ENCODE data around the gene CNN1. TPM values are rescaled to one million over a fixed set of nuclear protein-coding genes. Genes with fewer than 3 reads are reported as not detected.

Gene CNN1
- total RNA-seq, 1 experiment from 2014 or later: 0.98 TPM

DNA sequence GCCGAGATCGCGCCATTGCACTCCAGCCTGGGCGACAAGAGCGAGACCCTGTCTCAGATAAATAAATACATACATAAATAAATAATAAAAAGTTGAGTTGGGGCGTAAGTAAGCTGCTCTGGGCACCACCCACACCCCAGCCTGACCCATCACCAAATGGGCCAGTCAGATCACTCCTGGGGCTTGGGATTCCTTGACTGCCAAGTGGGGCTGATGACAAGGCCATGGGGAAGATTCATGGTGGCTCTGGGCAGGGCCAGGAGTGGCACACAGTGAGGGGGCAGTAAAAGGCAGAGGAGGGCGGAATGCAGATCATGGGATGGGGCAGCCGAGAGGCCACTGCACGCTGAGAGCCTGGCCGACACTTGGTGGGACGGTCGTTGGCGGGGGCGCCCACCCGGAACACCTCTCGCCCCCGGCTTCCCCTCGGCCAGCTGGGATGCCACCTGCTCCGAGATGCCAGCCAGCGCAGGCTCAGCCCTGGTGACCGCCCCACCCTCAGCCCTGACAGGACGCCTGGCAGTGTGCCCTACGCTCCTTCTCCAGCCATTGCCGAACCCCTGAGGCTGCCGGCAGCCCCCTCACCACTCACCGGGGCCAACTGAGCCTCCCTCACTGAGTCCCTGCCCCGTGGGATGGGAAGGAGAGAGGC lies 43.9 kb upstream of the CNN1 start:
- BruUV-seq (replicated peaks): no TSS peak
- CTCF ChIA-PET: interaction anchor here (0.5 to 0.8 kb wide), 2 partner anchors 44 to 64 kb away, joined by 3 to 4 read pairs; partner anchors contain the start of gene CNN1
- in situ Hi-C loops (cut with HindIII; ENCODE audit: low pct_unique_long_range_greater_than_20kb, low sequenced_read_pairs): no loop called here
- DNase-seq (ENCODE audit: low read depth, low spot score) (no peak), ATAC-seq (no peak)
- TF ChIP-seq TCF7L2 (IDR thresholded peaks at IDR 0.05; ENCODE audit: low read depth, low read length) (no peak), SIN3A (IDR thresholded peaks at IDR 0.05; ENCODE audit: borderline replicate concordance, insufficient read depth, low read depth, low read length) (no peak), POLR2AphosphoS5 (IDR thresholded peaks at IDR 0.05; ENCODE audit: low read depth, low read length) (no peak)
- TF ChIP-seq, protein P1, sequence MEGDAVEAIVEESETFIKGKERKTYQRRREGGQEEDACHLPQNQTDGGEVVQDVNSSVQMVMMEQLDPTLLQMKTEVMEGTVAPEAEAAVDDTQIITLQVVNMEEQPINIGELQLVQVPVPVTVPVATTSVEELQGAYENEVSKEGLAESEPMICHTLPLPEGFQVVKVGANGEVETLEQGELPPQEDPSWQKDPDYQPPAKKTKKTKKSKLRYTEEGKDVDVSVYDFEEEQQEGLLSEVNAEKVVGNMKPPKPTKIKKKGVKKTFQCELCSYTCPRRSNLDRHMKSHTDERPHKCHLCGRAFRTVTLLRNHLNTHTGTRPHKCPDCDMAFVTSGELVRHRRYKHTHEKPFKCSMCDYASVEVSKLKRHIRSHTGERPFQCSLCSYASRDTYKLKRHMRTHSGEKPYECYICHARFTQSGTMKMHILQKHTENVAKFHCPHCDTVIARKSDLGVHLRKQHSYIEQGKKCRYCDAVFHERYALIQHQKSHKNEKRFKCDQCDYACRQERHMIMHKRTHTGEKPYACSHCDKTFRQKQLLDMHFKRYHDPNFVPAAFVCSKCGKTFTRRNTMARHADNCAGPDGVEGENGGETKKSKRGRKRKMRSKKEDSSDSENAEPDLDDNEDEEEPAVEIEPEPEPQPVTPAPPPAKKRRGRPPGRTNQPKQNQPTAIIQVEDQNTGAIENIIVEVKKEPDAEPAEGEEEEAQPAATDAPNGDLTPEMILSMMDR (IDR thresholded peaks at IDR 0.05): no peak
- TF ChIP-seq, protein P2, sequence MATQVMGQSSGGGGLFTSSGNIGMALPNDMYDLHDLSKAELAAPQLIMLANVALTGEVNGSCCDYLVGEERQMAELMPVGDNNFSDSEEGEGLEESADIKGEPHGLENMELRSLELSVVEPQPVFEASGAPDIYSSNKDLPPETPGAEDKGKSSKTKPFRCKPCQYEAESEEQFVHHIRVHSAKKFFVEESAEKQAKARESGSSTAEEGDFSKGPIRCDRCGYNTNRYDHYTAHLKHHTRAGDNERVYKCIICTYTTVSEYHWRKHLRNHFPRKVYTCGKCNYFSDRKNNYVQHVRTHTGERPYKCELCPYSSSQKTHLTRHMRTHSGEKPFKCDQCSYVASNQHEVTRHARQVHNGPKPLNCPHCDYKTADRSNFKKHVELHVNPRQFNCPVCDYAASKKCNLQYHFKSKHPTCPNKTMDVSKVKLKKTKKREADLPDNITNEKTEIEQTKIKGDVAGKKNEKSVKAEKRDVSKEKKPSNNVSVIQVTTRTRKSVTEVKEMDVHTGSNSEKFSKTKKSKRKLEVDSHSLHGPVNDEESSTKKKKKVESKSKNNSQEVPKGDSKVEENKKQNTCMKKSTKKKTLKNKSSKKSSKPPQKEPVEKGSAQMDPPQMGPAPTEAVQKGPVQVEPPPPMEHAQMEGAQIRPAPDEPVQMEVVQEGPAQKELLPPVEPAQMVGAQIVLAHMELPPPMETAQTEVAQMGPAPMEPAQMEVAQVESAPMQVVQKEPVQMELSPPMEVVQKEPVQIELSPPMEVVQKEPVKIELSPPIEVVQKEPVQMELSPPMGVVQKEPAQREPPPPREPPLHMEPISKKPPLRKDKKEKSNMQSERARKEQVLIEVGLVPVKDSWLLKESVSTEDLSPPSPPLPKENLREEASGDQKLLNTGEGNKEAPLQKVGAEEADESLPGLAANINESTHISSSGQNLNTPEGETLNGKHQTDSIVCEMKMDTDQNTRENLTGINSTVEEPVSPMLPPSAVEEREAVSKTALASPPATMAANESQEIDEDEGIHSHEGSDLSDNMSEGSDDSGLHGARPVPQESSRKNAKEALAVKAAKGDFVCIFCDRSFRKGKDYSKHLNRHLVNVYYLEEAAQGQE (IDR thresholded peaks at IDR 0.05; ENCODE audit: insufficient read depth in 1 of 2, low read depth in 2 of 2, low read length in 1 of 2): no peak
- no peaks in the 10 kb centered on the region for H3K9me3 ChIP-seq (ENCODE audit: control insufficient read depth, insufficient read depth, low read depth, low read length)
- H3K27me3 ChIP-seq (ENCODE audit: control insufficient read depth, insufficient read depth, low read length): no peaks in the 10 kb centered on the region
- no peaks in the 10 kb centered on the region for H3K4me1 ChIP-seq (ENCODE audit: control insufficient read depth, insufficient read depth, low read length)
- POLR2A ChIA-PET: no interaction called here
- intact Hi-C loops (cut with micrococcal nuclease; ENCODE audit: unreplicated experiment): no loop called here
- no peaks in the 10 kb centered on the region for H3K36me3 ChIP-seq (ENCODE audit: control insufficient read depth, insufficient read depth, low read length)
- no peak overlapping the region for H3K27ac ChIP-seq (ENCODE audit: low read length)
- H3K4me3 ChIP-seq (ENCODE audit: low read depth in 2 of 2, low read length in 2 of 2): no peak overlapping the region

DNA sequence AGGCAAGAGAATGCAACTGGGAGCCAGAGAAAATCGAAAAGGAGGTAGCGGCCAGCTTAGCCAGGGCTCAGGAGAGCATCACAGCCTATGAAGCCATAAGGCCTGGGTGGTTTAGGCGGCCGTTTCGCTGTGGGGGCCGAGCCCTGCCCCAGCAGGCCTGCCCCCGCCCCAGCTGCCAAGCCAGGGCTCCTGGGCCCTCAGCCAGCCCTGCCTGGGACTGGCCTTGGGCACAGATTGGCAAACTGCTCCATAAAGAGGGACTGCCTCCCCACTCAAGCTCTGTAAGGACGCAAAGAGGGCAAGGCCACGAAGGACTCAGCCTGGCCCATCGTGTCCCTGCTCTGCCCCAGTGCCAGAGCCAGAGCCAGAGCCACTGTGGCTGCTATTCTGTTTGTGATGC lies 43.2 kb upstream of the CNN1 start:
- Histone ChIP-seq H3K27ac (ENCODE audit: low read length) (no peak overlapping the region), H3K36me3 (ENCODE audit: control insufficient read depth, insufficient read depth, low read length) (no peaks in the 10 kb centered on the region), H3K4me1 (ENCODE audit: control insufficient read depth, insufficient read depth, low read length) (no peaks in the 10 kb centered on the region), H3K9me3 (ENCODE audit: control insufficient read depth, insufficient read depth, low read depth, low read length) (no peaks in the 10 kb centered on the region), H3K4me3 (ENCODE audit: low read depth in 2 of 2, low read length in 2 of 2) (no peak overlapping the region), H3K27me3 (ENCODE audit: control insufficient read depth, insufficient read depth, low read length) (no peaks in the 10 kb centered on the region)
- no peak for DNase-seq (ENCODE audit: low read depth, low spot score)
- in situ Hi-C loops (cut with HindIII; ENCODE audit: low pct_unique_long_range_greater_than_20kb, low sequenced_read_pairs): no loop called here
- ChIA-PET POLR2A (no interaction called here), CTCF (interaction anchor here (0.8 kb wide), 1 partner anchor 43 kb away, joined by 3 read pairs; the partner anchor contains the start of gene CNN1)
- TF ChIP-seq POLR2AphosphoS5 (IDR thresholded peaks at IDR 0.05; ENCODE audit: low read depth, low read length): no peak
- ATAC-seq: no peak
- no TSS peak for BruUV-seq (replicated peaks)
- intact Hi-C loops (cut with micrococcal nuclease; ENCODE audit: unreplicated experiment): no loop called here

DNA sequence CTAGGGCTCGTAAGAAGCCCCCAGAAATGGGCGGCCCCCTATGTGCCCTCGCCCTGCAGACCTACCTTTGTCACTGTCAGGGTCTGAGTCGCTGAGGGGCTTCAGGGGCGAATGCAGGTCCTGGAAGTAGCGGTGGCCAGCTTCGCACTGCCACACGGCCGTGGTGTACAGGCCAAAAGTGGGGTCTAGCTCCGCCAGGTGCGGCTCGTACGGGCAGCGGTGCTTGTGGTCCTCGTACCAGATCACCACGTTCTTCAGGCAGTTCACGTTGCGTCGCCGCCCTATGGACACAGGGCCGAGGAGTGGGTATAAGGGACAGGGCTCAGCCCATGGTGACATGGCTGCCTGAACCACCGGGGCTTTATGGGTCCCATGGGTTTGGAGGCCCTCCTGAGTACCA lies 42.8 kb upstream of the CNN1 start:
- BruUV-seq (replicated peaks): no TSS peak
- intact Hi-C loops (cut with micrococcal nuclease; ENCODE audit: unreplicated experiment) (no loop called here), in situ Hi-C loops (cut with HindIII; ENCODE audit: low pct_unique_long_range_greater_than_20kb, low sequenced_read_pairs) (no loop called here)
- no peak for TF ChIP-seq TCF7L2 (IDR thresholded peaks at IDR 0.05; ENCODE audit: low read depth, low read length)
- TF ChIP-seq, protein P2 (IDR thresholded peaks at IDR 0.05; ENCODE audit: insufficient read depth in 1 of 2, low read depth in 2 of 2, low read length in 1 of 2): no peak
- TF ChIP-seq POLR2AphosphoS5 (IDR thresholded peaks at IDR 0.05; ENCODE audit: low read depth, low read length): no peak
- TF ChIP-seq, protein P1 (IDR thresholded peaks at IDR 0.05): no peak
- TF ChIP-seq SIN3A (IDR thresholded peaks at IDR 0.05; ENCODE audit: borderline replicate concordance, insufficient read depth, low read depth, low read length): no peak
- ATAC-seq: no peak
- Histone ChIP-seq H3K4me3 (ENCODE audit: low read depth in 2 of 2, low read length in 2 of 2) (no peak overlapping the region), H3K9me3 (ENCODE audit: control insufficient read depth, insufficient read depth, low read depth, low read length) (no peaks in the 10 kb centered on the region), H3K36me3 (ENCODE audit: control insufficient read depth, insufficient read depth, low read length) (no peaks in the 10 kb centered on the region), H3K27ac (ENCODE audit: low read length) (no peak overlapping the region), H3K4me1 (ENCODE audit: control insufficient read depth, insufficient read depth, low read length) (no peaks in the 10 kb centered on the region), H3K27me3 (ENCODE audit: control insufficient read depth, insufficient read depth, low read length) (no peaks in the 10 kb centered on the region)
- DNase-seq (ENCODE audit: low read depth, low spot score): no peak
- ChIA-PET POLR2A (no interaction called here), CTCF (interaction anchor here (0.8 kb wide), 1 partner anchor 43 kb away, joined by 3 read pairs; the partner anchor contains the start of gene CNN1)

Measured in Panc1 (cell line).